ENCODE data around the gene IL31. TPM values are rescaled to one million over a fixed set of nuclear protein-coding genes. Genes with fewer than 3 reads are reported as not detected.

IL31 gene
- total RNA-seq, 1 donor from 2014 or later: not detected

GRCh38 chr12:122124370-122124769 is 49.7 kb downstream of the IL31 start:
- TF ChIP-seq CTCF (IDR thresholded peaks at IDR 0.05): no peak
- H3K27ac Mint-ChIP-seq (ENCODE audit: unreplicated experiment): no peak overlapping the region
- H3K4me3 Mint-ChIP-seq (ENCODE audit: unreplicated experiment): no peak overlapping the region
- H3K9me3 Mint-ChIP-seq (ENCODE audit: low read depth): no peaks in the 10 kb centered on the region
- H3K27me3 Mint-ChIP-seq (ENCODE audit: low read depth): no peaks in the 10 kb centered on the region
- peaks cover 31% of the 10 kb centered on the region for H3K4me1 Mint-ChIP-seq (ENCODE audit: low read depth)
- DNase-seq (ENCODE audit: low spot score): peak; percentile 85
- H3K36me3 Mint-ChIP-seq (ENCODE audit: low read depth): peaks cover 4% of the 10 kb centered on the region

- Mint-ChIP-seq H3K9me3 (ENCODE audit: low read depth) (no peaks in the 10 kb centered on the region), H3K4me3 (ENCODE audit: unreplicated experiment) (no peak overlapping the region), H3K27me3 (ENCODE audit: low read depth) (no peaks in the 10 kb centered on the region), H3K4me1 (ENCODE audit: low read depth) (peaks cover 31% of the 10 kb centered on the region), H3K27ac (ENCODE audit: unreplicated experiment) (peak overlapping the region; percentile 10), H3K36me3 (ENCODE audit: low read depth) (peaks cover 4% of the 10 kb centered on the region)
- no peak for TF ChIP-seq CTCF (IDR thresholded peaks at IDR 0.05)
- peak; percentile 36 for DNase-seq (ENCODE audit: low spot score)
Measured at GRCh38 chr12:122123761-122124145, 50.3 kb downstream of the IL31 start.

GRCh38 chr12:122123051-122123760 is 50.8 kb downstream of the IL31 start:
- H3K9me3 Mint-ChIP-seq (ENCODE audit: low read depth): no peaks in the 10 kb centered on the region
- peak overlapping the region; percentile 46 for H3K4me3 Mint-ChIP-seq (ENCODE audit: unreplicated experiment)

More at GRCh38 chr12:122123051-122123760, 50.8 kb downstream of the IL31 start:
- no peaks in the 10 kb centered on the region for H3K27me3 Mint-ChIP-seq (ENCODE audit: low read depth)
- peak; percentile 93 for TF ChIP-seq CTCF (IDR thresholded peaks at IDR 0.05)
- peaks cover 4% of the 10 kb centered on the region for H3K36me3 Mint-ChIP-seq (ENCODE audit: low read depth)
- peak overlapping the region; percentile 58 for H3K27ac Mint-ChIP-seq (ENCODE audit: unreplicated experiment)
- peak; percentile 78 for DNase-seq (ENCODE audit: low spot score)
- peaks cover 33% of the 10 kb centered on the region for H3K4me1 Mint-ChIP-seq (ENCODE audit: low read depth)

Other genes with a start within 250 kb of the IL31 start
- 7.1 to 10.0 TPM (median 9.1 TPM) in 3 replicates for gene BCL7A, start 152.3 kb downstream of the IL31 start, total RNA-seq
- gene MLXIP, start 95.5 kb downstream of the IL31 start, total RNA-seq: 58.8 to 62.8 TPM (median 61.7 TPM) in 3 replicates
- 1.5 to 2.0 TPM (median 1.6 TPM) in 3 replicates for gene LRRC43, start 8.9 kb upstream of the IL31 start, total RNA-seq
- gene B3GNT4, start 29.5 kb upstream of the IL31 start, total RNA-seq: 0.22 to 1.0 TPM (median 0.77 TPM) in 3 replicates
- gene DIABLO, start 51.8 kb upstream of the IL31 start, total RNA-seq: 47.7 to 51.1 TPM (median 49.9 TPM) in 3 replicates
- 16.9 to 21.8 TPM (median 20.2 TPM) in 3 replicates for gene VPS33A, start 92.3 kb upstream of the IL31 start, total RNA-seq
- 74.1 to 101 TPM (median 94.7 TPM) in 3 replicates for gene CLIP1, start 248.4 kb upstream of the IL31 start, total RNA-seq

Data from chondrocyte (in vitro differentiated cells).